SK-N-SH (cell line): ENCODE results near the gene MRPL40. TPM values are rescaled to one million over a fixed set of nuclear protein-coding genes. Genes with fewer than 3 reads are reported as not detected.

Experiments
- CTCF ChIA-PET: fragments of 300-600, 350-600 bp; formaldehyde crosslinking; extraction: SDS; loops from one replicate; lab custom pipeline; 2021; lab: Yijun Ruan, JAX
- POLR2A ChIA-PET: fragments of 350-600 bp; sonication (Branson Sonifier 250); formaldehyde crosslinking; extraction: SDS; loops from one replicate; lab custom pipeline; 2020; ENCODE audit warnings: antibody characterized with exemption, inconsistent platforms; lab: Yijun Ruan, JAX
- DNase-seq: peaks from one replicate; pipeline ENCODE4 v3.0.0; 2012
- H2AFZ ChIP-seq: fragments of 200-600 bp; sonication (generic); 2 replicates; pipeline ENCODE4 v1.8.1; 2016; ENCODE audit warnings: antibody characterized with exemption, mild to moderate bottlenecking, low read depth
- H3F3A ChIP-seq: fragments of 200-600 bp; sonication (generic); replicated peaks from 2 replicates; pipeline ENCODE3; 2016; ENCODE audit warnings: antibody characterized with exemption, mild to moderate bottlenecking; ENCODE audit not compliant: insufficient read depth
- H3K27ac ChIP-seq, 2 experiments: fragments of 200-500 bp in 1 of 2; fragments of 200-600 bp in 1 of 2; sonication (Bioruptor generic) in 1 of 2; sonication (generic), shearing (Covaris generic) in 1 of 2; 2 replicates each; pipeline versions ENCODE4 v1.5.1 to v1.6.1; 2014 to 2016; ENCODE audit warnings: low read depth in 2 of 2, inconsistent platforms in 1 of 2, low read length in 1 of 2, mild to moderate bottlenecking in 1 of 2, mixed read lengths in 1 of 2
- H3K27me3 ChIP-seq: fragments of 200-600 bp; sonication (generic), shearing (Covaris generic); 2 replicates; pipeline ENCODE4 v1.6.1; 2016; ENCODE audit warnings: mixed run types; ENCODE audit not compliant: insufficient read depth
- H3K36me3 ChIP-seq, 2 experiments: fragments of 200-500 bp in 1 of 2; fragments of 200-600 bp in 1 of 2; sonication (Bioruptor generic) in 1 of 2; sonication (generic) in 1 of 2; replicated peaks in 1 of 2; 2 replicates each; pipeline versions ENCODE3 to v1.5.1; 2014 to 2016; ENCODE audit warnings: low read length in 1 of 2, mild to moderate bottlenecking in 1 of 2; ENCODE audit not compliant: insufficient read depth in 2 of 2, control insufficient read depth in 1 of 2
- H3K4me1 ChIP-seq, 2 experiments: fragments of 200-500 bp in 1 of 2; fragments of 200-600 bp in 1 of 2; sonication (Bioruptor generic) in 1 of 2; sonication (generic), shearing (Covaris generic) in 1 of 2; 2 replicates each; pipeline versions ENCODE4 v1.5.1 to v1.6.1; 2014 to 2016; ENCODE audit warnings: low read depth in 1 of 2, low read length in 1 of 2, mixed run types in 1 of 2; ENCODE audit not compliant: insufficient read depth in 2 of 2, control insufficient read depth in 1 of 2
- H3K4me2 ChIP-seq: fragments of 200-600 bp; sonication (generic), shearing (Covaris generic); 2 replicates; pipeline ENCODE4 v1.6.1; 2017; ENCODE audit warnings: mixed run types
- H3K4me3 ChIP-seq, 2 experiments: fragments of 200-500 bp in 1 of 2; fragments of 200-600 bp in 1 of 2; sonication (Bioruptor generic) in 1 of 2; sonication (generic), shearing (Covaris generic) in 1 of 2; 2 replicates each; pipeline versions ENCODE4 v1.5.1 to v1.8.1; 2014 to 2016; ENCODE audit warnings: low read depth in 2 of 2, inconsistent platforms in 1 of 2, low read length in 1 of 2, mild to moderate bottlenecking in 1 of 2, mixed read lengths in 1 of 2, moderate library complexity in 1 of 2
- H3K79me2 ChIP-seq: fragments of 200-600 bp; sonication (generic); 2 replicates; pipeline ENCODE4 v1.8.1; 2017; ENCODE audit warnings: mild to moderate bottlenecking; ENCODE audit not compliant: insufficient read depth
- H3K9ac ChIP-seq: fragments of 200-600 bp; sonication (generic); 2 replicates; pipeline ENCODE4 v1.6.1; 2017; ENCODE audit warnings: mixed run types
- H3K9me2 ChIP-seq: fragments of 200-600 bp; sonication (generic); 2 replicates; pipeline ENCODE4 v1.6.1; 2017; ENCODE audit warnings: mixed run types
- H3K9me3 ChIP-seq: fragments of 200-600 bp; sonication (generic); 2 replicates; pipeline ENCODE4 v1.6.1; 2017; ENCODE audit warnings: mixed run types, mild to moderate bottlenecking, moderate library complexity
- H4K20me1 ChIP-seq: fragments of 200-600 bp; sonication (generic); 2 replicates; pipeline ENCODE4 v1.6.1; 2017; ENCODE audit warnings: mild to moderate bottlenecking, mixed run types; ENCODE audit not compliant: insufficient read depth
- CHD2 ChIP-seq: fragments of 150-350 bp; IDR thresholded peaks from 2 replicates; pipeline ENCODE4 v1.6.1; 2018; ENCODE audit warnings: low read length; ENCODE audit not compliant: partially characterized antibody
- ELF1 ChIP-seq: IDR thresholded peaks from 2 replicates; pipeline ENCODE4 v1.4.0; 2012
- EP300 ChIP-seq, 2 experiments: IDR thresholded peaks; 2 replicates each; pipeline versions ENCODE4 v1.4.0 to v1.6.1; 2012; ENCODE audit warnings: borderline replicate concordance in 1 of 2, low read depth in 1 of 2, low read length in 1 of 2
- EZH2phosphoT487 ChIP-seq: fragments of 200-600 bp; sonication (generic); IDR thresholded peaks from 2 replicates; pipeline ENCODE4 v1.6.1; 2017; ENCODE audit warnings: low read depth, mixed run types, mild to moderate bottlenecking, antibody characterized with exemption, moderate library complexity, borderline replicate concordance
- FOSL2 ChIP-seq: IDR thresholded peaks from 2 replicates; pipeline ENCODE4 v1.4.0; 2012; ENCODE audit warnings: low read depth, mild to moderate bottlenecking, moderate library complexity, borderline replicate concordance
- GATA2 ChIP-seq: sonication (generic); formaldehyde crosslinking; IDR thresholded peaks from 2 replicates; pipeline ENCODE4 v1.5.0; 2020; ENCODE audit warnings: mild to moderate bottlenecking, missing genetic modification reagents
- IRF3 ChIP-seq: fragments of 150-350 bp; IDR thresholded peaks from 2 replicates; pipeline ENCODE4 v1.6.1; 2016; ENCODE audit warnings: mild to moderate bottlenecking, low read depth, low read length
- JUND ChIP-seq: IDR thresholded peaks from 2 replicates; pipeline ENCODE4 v1.4.0; 2012
- MAX ChIP-seq: IDR thresholded peaks from 2 replicates; pipeline ENCODE4 v1.4.0; 2012; ENCODE audit warnings: low read depth
- NRF1 ChIP-seq: IDR thresholded peaks from 2 replicates; pipeline ENCODE4 v1.6.1; 2012; ENCODE audit warnings: low read depth, mild to moderate bottlenecking, low read length
- POLR2AphosphoS5 ChIP-seq: IDR thresholded peaks from 2 replicates; pipeline ENCODE4 v1.6.1; 2012; ENCODE audit warnings: low read depth, low read length
- RAD21 ChIP-seq: IDR thresholded peaks from 2 replicates; pipeline ENCODE4 v1.6.1; 2012; ENCODE audit warnings: mild to moderate bottlenecking, low read length
- REST ChIP-seq: IDR thresholded peaks from 2 replicates; pipeline ENCODE4 v1.6.1; 2012; ENCODE audit warnings: mild to moderate bottlenecking, low read depth, low read length, moderate library complexity
- RFX5 ChIP-seq: IDR thresholded peaks from 2 replicates; pipeline ENCODE4 v1.6.1; 2012; ENCODE audit warnings: mild to moderate bottlenecking, improper control_type of control experiment, low read length
- RXRA ChIP-seq: IDR thresholded peaks from 2 replicates; pipeline ENCODE4 v1.4.0; 2012; ENCODE audit warnings: low read depth, mild to moderate bottlenecking, borderline replicate concordance
- TAF1 ChIP-seq: IDR thresholded peaks from 2 replicates; pipeline ENCODE4 v1.6.1; 2012; ENCODE audit warnings: low read depth, mild to moderate bottlenecking, low read length, moderate library complexity, borderline replicate concordance
- TEAD4 ChIP-seq: IDR thresholded peaks from 2 replicates; pipeline ENCODE4 v1.4.0; 2012; ENCODE audit warnings: mild to moderate bottlenecking, borderline replicate concordance; ENCODE audit not compliant: insufficient read depth
- WGBS: methylation state at CpG from one replicate; pipeline ENCODE4 v1.1.6; 2017; ENCODE audit warnings: low lambda C conversion rate; 5-methylcytosine and 5-hydroxymethylcytosine counted together
- polyA plus RNA-seq, 3 experiments: library from polyadenylated mRNA; depleted of rRNA; stranded (reverse); fragments of >200 nt; gene quantifications; 2 replicates each; pipeline ENCODE4 v1.2.3, GENCODE V29; 2012
- TF ChIP-seq, protein P1 (sequence below): IDR thresholded peaks from 2 replicates; pipeline ENCODE4; 2012
- TF ChIP-seq, protein P2 (sequence below): IDR thresholded peaks from 2 replicates; pipeline ENCODE4 v1.4.0; 2012; ENCODE audit warnings: low read depth, borderline replicate concordance

The MRPL40 gene
- polyA plus RNA-seq, 1 of the 3 experiments (the other 2 are of a cell fraction), result 34.9 TPM

GRCh38 chr22:19405652-19406051, 26.7 kb upstream of the MRPL40 start:
- TF ChIP-seq, protein P1, sequence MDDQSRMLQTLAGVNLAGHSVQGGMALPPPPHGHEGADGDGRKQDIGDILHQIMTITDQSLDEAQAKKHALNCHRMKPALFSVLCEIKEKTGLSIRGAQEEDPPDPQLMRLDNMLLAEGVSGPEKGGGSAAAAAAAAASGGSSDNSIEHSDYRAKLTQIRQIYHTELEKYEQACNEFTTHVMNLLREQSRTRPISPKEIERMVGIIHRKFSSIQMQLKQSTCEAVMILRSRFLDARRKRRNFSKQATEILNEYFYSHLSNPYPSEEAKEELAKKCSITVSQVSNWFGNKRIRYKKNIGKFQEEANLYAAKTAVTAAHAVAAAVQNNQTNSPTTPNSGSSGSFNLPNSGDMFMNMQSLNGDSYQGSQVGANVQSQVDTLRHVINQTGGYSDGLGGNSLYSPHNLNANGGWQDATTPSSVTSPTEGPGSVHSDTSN, result no peak
- TF ChIP-seq IRF3, result no peak
- peaks cover 4% of the 10 kb centered on the region for H3F3A ChIP-seq
- H3K9ac ChIP-seq, result no peak overlapping the region
- no peak for DNase-seq
- no peaks in the 10 kb centered on the region for H4K20me1 ChIP-seq
- ChIA-PET CTCF (interaction anchor here (1.5 to 1.9 kb wide), 2 partner anchors 151 to 224 kb away, joined by 3 to 10 read pairs; no protein-coding TSS in a partner anchor), POLR2A (no interaction called here)
- no peaks in the 10 kb centered on the region for H3K9me2 ChIP-seq
- no peak overlapping the region; a peak in 1 of 4 replicates for H3K27ac ChIP-seq
- WGBS, result 92% methylated on average over 6 of the region's 8 CpGs
- no peaks in the 10 kb centered on the region for H3K27me3 ChIP-seq
- peaks cover 0 to 28% of the 10 kb centered on the region in 2 experiments; a peak in 2 of 4 replicates for H3K4me1 ChIP-seq
- H3K79me2 ChIP-seq, result peaks cover 6% of the 10 kb centered on the region; the same call in 1 of the 2 replicates
- no peak overlapping the region for H3K4me3 ChIP-seq
- H3K36me3 ChIP-seq, result peaks cover 34 to 49% of the 10 kb centered on the region in 2 experiments
- H3K4me2 ChIP-seq, result no peak overlapping the region
- no peak overlapping the region for H2AFZ ChIP-seq
- H3K9me3 ChIP-seq, result no peaks in the 10 kb centered on the region

- Histone ChIP-seq H3K36me3 (peaks cover 35 to 49% of the 10 kb centered on the region in 2 experiments), H3K9ac (no peak overlapping the region), H3K79me2 (peaks cover 13% of the 10 kb centered on the region; the same call in 1 of the 2 replicates), H3K4me2 (no peak overlapping the region), H2AFZ (no peak overlapping the region), H3K4me3 (no peak overlapping the region), H3F3A (peaks cover 4% of the 10 kb centered on the region), H3K9me2 (no peaks in the 10 kb centered on the region), H3K9me3 (no peaks in the 10 kb centered on the region), H3K27ac (peak overlapping the region in 1 of 2 experiments; percentile 95; a peak in 2 of 4 replicates), H4K20me1 (no peaks in the 10 kb centered on the region), H3K27me3 (no peaks in the 10 kb centered on the region), H3K4me1 (peaks cover 0 to 30% of the 10 kb centered on the region in 2 experiments; a peak in 2 of 4 replicates)
- CTCF ChIA-PET, result interaction anchor here (1.1 to 2.0 kb wide), 4 partner anchors 11 to 228 kb away, joined by 3 to 10 read pairs (median 5); partner anchors contain the start of gene SLC25A1
- 85% methylated on average over 3 of the region's 3 CpGs for WGBS
- POLR2A ChIA-PET, result no interaction called here
- no peak for DNase-seq
- no peak for TF ChIP-seq EZH2phosphoT487
- no peak for TF ChIP-seq ELF1
- TF ChIP-seq GATA2 (CRISPR knock-in tag), result peak; percentile 54; the same call in 1 of the 2 replicates
- TF ChIP-seq RFX5, result no peak
- TF ChIP-seq RXRA, result no peak
- no peak for TF ChIP-seq POLR2AphosphoS5
- no peak for TF ChIP-seq TEAD4
- TF ChIP-seq, protein P2, sequence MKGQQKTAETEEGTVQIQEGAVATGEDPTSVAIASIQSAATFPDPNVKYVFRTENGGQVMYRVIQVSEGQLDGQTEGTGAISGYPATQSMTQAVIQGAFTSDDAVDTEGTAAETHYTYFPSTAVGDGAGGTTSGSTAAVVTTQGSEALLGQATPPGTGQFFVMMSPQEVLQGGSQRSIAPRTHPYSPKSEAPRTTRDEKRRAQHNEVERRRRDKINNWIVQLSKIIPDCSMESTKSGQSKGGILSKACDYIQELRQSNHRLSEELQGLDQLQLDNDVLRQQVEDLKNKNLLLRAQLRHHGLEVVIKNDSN, result no peak
- TF ChIP-seq TAF1, result no peak
- no peak for TF ChIP-seq CHD2
- no peak for TF ChIP-seq JUND
- peak; percentile 23; the same call in 1 of the 2 replicates for TF ChIP-seq RAD21
- TF ChIP-seq REST, result no peak
- no peak for TF ChIP-seq MAX
- TF ChIP-seq EP300 (IDR thresholded peaks at IDR 0.05; ENCODE audit: borderline replicate concordance in 1 of 2, low read depth in 1 of 2, low read length in 1 of 2), result no peak
- no peak for TF ChIP-seq FOSL2
- no peak for TF ChIP-seq NRF1
Observed at GRCh38 chr22:19406281-19406811, 26.0 kb upstream of the MRPL40 start.
